ENCODE data around the gene DPP6. TPM values are rescaled to one million over a fixed set of nuclear protein-coding genes. Genes with fewer than 3 reads are reported as not detected.

Gene DPP6
- total RNA-seq, 1 experiment from 2014 or later, result not detected

DNA sequence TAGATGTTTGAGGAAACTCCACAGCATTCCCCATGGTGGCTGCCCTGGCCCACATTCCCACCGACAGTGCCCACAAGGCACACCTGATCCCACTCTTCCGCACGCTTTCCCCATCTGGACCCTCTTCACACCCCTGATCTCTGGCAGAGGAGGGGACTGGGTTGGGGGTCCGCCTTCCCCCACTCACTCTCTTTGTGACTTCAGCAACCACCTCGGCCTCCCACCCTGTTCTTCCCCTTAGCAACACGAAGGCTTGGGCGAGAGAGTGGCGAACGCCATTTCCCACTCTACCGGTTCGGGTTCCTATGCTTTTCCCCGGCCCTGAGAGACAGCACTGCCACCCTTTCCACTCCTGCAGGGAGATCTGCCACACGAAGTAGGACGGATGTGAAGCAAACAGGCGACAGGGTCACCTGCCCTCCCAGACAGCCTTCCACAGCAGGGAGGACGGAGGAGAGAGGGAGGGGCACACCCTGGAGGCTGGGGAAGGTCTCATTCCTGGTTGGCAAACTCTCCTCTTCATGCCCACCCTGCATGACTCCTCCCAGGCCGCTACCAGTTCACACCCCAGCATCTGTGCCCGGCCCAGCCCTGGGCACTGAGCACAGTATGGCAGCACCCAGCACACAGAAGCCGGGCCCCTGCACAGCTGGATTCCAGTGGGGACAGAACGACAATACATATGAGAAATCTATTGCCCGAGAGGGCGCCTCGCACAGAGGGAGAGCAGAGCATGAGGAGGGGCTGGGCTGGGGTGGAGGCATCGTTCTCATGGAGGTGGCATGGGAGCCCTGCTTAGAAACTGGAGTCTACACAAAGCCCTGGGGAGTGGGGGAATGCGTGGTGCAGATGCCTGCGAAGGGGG, 857.3 kb downstream of the DPP6 start:
- intact Hi-C loops (cut with micrococcal nuclease; ENCODE audit: unreplicated experiment), result loop anchor here (5.0 to 10.0 kb wide), 2 partner anchors 43 to 75 kb away; no protein-coding TSS in a partner anchor
- Histone ChIP-seq H3K4me3 (ENCODE audit: low read depth, low read length) (no peak overlapping the region), H3K27me3 (replicated peaks; ENCODE audit: control insufficient read depth, insufficient read depth, low read length) (no peaks in the 10 kb centered on the region)

GRCh38 chr7:154910125-154910524, 857.9 kb downstream of the DPP6 start:
- Mint-ChIP-seq H3K36me3 (ENCODE audit: insufficient read depth, unreplicated experiment) (peaks cover 6% of the 10 kb centered on the region), H3K4me1 (ENCODE audit: low read depth, unreplicated experiment) (no peaks in the 10 kb centered on the region), H3K27ac (ENCODE audit: unreplicated experiment) (no peak overlapping the region), H3K27me3 (ENCODE audit: insufficient read depth, unreplicated experiment) (no peaks in the 10 kb centered on the region), H3K9me3 (ENCODE audit: unreplicated experiment) (peaks cover 32% of the 10 kb centered on the region), H3K4me3 (ENCODE audit: unreplicated experiment) (no peak overlapping the region)
- no peaks in the 10 kb centered on the region for H3K27me3 ChIP-seq (replicated peaks; ENCODE audit: control insufficient read depth, insufficient read depth, low read length)
- TF ChIP-seq CTCF (IDR thresholded peaks at IDR 0.05; ENCODE audit: insufficient read depth in 1 of 2, low read depth in 1 of 2, low read length in 1 of 2, severe bottlenecking in 1 of 2, unreplicated experiment in 1 of 2), result no peak
- intact Hi-C loops (cut with micrococcal nuclease; ENCODE audit: unreplicated experiment), result loop anchor here (5.0 to 10.0 kb wide), 2 partner anchors 42 to 75 kb away; no protein-coding TSS in a partner anchor
- H3K36me3 ChIP-seq (ENCODE audit: control insufficient read depth, insufficient read depth, low read length), result no peaks in the 10 kb centered on the region
- no peak overlapping the region for H3K4me3 ChIP-seq (ENCODE audit: low read depth, low read length)
- peaks cover 15% of the 10 kb centered on the region for H3K9me3 ChIP-seq
- ChIA-PET CTCF (no interaction called here), POLR2A (no interaction called here)
- BruUV-seq (replicated peaks), result no TSS peak
- H3K4me1 ChIP-seq, result no peaks in the 10 kb centered on the region
- DNase-seq, result no peak

More for the DNA sequence above, 857.3 kb downstream of the DPP6 start:
- Mint-ChIP-seq H3K27me3 (ENCODE audit: insufficient read depth, unreplicated experiment) (no peaks in the 10 kb centered on the region), H3K27ac (ENCODE audit: unreplicated experiment) (no peak overlapping the region), H3K9me3 (ENCODE audit: unreplicated experiment) (peaks cover 32% of the 10 kb centered on the region), H3K4me3 (ENCODE audit: unreplicated experiment) (no peak overlapping the region), H3K36me3 (ENCODE audit: insufficient read depth, unreplicated experiment) (peaks cover 6% of the 10 kb centered on the region), H3K4me1 (ENCODE audit: low read depth, unreplicated experiment) (no peaks in the 10 kb centered on the region)
- Histone ChIP-seq H3K9me3 (peaks cover 15% of the 10 kb centered on the region), H3K4me1 (no peaks in the 10 kb centered on the region), H3K36me3 (ENCODE audit: control insufficient read depth, insufficient read depth, low read length) (no peaks in the 10 kb centered on the region)
- CTCF ChIA-PET, result no interaction called here
- no peak for DNase-seq
- no TSS peak for BruUV-seq (replicated peaks)
- no peak for TF ChIP-seq CTCF (IDR thresholded peaks at IDR 0.05; ENCODE audit: insufficient read depth in 1 of 2, low read depth in 1 of 2, low read length in 1 of 2, severe bottlenecking in 1 of 2, unreplicated experiment in 1 of 2)
- POLR2A ChIA-PET, result no interaction called here

DNA sequence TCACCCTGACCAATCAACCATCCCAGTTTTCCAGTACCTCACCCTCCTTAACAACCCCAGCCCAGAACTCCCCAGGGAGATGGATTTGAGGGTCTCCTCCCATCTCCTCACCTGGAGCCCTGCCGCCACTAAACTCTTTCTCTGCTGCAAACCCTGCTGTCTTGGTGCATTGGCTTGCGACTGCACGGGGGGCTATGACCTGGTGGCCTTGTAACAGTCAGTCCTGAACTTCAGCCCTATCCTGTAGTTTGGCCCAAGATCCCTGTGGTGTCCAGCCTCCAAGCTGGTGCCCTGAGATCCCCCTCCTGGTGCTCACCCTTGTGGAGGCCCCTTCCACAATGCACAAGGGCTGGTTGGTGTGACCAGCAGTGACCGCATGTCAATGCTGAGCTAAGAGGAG, 858.8 kb downstream of the DPP6 start:
- H3K36me3 ChIP-seq (ENCODE audit: control insufficient read depth, insufficient read depth, low read length), result no peaks in the 10 kb centered on the region
- H3K27me3 ChIP-seq (replicated peaks; ENCODE audit: control insufficient read depth, insufficient read depth, low read length), result no peaks in the 10 kb centered on the region
- ChIA-PET CTCF (no interaction called here), POLR2A (no interaction called here)
- H3K36me3 Mint-ChIP-seq (ENCODE audit: insufficient read depth, unreplicated experiment), result peaks cover 6% of the 10 kb centered on the region
- no peaks in the 10 kb centered on the region for H3K27me3 Mint-ChIP-seq (ENCODE audit: insufficient read depth, unreplicated experiment)
- H3K9me3 ChIP-seq, result peaks cover 15% of the 10 kb centered on the region
- H3K4me3 ChIP-seq (ENCODE audit: low read depth, low read length), result no peak overlapping the region
- BruUV-seq (replicated peaks), result no TSS peak
- peaks cover 32% of the 10 kb centered on the region for H3K9me3 Mint-ChIP-seq (ENCODE audit: unreplicated experiment)
- no peak overlapping the region for H3K27ac Mint-ChIP-seq (ENCODE audit: unreplicated experiment)
- H3K4me1 Mint-ChIP-seq (ENCODE audit: low read depth, unreplicated experiment), result no peaks in the 10 kb centered on the region
- no peaks in the 10 kb centered on the region for H3K4me1 ChIP-seq
- no peak for TF ChIP-seq CTCF (IDR thresholded peaks at IDR 0.05; ENCODE audit: insufficient read depth in 1 of 2, low read depth in 1 of 2, low read length in 1 of 2, severe bottlenecking in 1 of 2, unreplicated experiment in 1 of 2)
- no peak for DNase-seq
- intact Hi-C loops (cut with micrococcal nuclease; ENCODE audit: unreplicated experiment), result loop anchor here (5.0 to 10.0 kb wide), 2 partner anchors 41 to 76 kb away; no protein-coding TSS in a partner anchor
- H3K4me3 Mint-ChIP-seq (ENCODE audit: unreplicated experiment), result no peak overlapping the region

Measured in Caco-2 (cell line).